ENCODE results near the gene HELLS. TPM values are rescaled to one million over a fixed set of nuclear protein-coding genes. Genes with fewer than 3 reads are reported as not detected.
"Not testable (repeated sequence)": the region's sequence is repeated elsewhere in the genome, so short reads cannot be mapped to it uniquely, and the experiment has no call there.

HELLS gene
- total and polyA plus RNA-seq, 3 donors from 2014 or later, result 13.0 to 72.8 (median 47.4) TPM

DNA sequence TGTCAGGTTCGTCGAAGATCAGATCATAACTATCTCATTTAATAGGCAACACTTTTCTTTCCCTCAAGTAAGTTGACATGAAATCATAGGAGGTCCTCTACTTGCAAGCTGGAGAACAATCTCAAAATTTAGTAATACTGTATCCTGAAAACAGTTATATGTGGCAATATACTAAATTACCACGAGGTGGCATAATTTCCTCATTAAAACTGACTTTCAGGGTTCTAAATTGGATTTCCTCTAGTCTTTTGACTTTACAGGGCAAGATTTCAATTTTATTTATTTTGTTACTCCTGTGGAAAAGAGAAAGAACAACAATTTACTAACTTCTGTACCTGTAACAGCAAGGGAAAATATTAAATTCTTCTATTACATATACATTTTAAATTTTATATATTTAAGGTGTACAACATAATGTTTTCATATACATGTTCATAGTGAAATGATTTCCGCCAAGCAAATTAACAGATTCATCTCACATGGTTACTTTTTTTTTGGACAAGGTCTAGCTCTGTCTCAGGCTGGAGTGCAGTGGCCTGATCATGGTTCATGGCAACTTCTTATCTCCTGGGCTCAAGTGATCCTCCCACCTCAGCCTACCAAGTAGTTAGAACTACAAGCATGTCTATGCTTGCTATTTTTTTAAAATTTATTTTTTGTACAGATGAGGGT lies 84.6 kb downstream of the HELLS start:
- no peaks in the 10 kb centered on the region for H3K27me3 ChIP-seq

DNA sequence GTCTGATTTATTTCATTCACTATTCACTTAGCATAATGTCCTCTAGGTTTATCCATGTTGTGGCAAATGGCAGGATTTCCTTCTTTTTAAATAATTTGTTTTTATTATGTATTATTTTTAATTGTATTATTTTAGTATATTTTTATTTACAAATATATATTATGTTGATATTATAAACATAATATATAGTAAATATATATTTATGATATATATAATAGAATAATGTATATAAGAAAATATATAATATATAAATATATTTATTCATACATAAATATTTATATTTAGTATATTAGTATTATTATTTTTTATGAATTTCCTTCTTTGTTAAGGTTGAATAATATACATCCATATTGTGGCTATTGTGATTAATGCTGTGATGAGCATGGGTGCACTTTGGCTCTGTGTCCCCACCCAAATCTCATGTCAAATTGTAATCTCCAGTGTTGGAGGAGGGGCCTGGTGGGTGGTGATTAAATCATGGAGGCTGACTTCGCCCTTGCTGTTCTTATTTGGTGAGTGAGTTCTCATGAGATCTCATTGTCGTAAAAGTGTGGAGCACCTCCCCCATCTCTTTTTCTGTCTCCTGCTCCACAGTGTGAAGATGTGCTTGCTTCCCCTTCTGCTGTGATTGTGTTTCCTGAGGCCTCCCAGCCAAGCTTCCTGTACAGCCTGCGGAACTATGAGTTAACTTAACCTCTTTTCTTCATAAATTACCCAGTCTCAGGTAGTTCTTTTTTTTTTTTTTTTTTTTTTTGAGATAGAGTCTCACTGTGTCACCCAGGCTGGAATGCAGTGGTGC lies 85.7 kb downstream of the HELLS start:
- Histone ChIP-seq H3K4me1 (no peaks in the 10 kb centered on the region), H3K27ac (no peak overlapping the region), H3K9me3 (no peaks in the 10 kb centered on the region), H3K27me3 (no peaks in the 10 kb centered on the region), H3K4me3 (no peak overlapping the region), H3K36me3 (ENCODE audit: low read depth, missing control alignments) (no peaks in the 10 kb centered on the region)
- DNase-seq, result no peak
- TF ChIP-seq POLR2A (IDR thresholded peaks at IDR 0.05), result no peak
- TF ChIP-seq, protein P1, sequence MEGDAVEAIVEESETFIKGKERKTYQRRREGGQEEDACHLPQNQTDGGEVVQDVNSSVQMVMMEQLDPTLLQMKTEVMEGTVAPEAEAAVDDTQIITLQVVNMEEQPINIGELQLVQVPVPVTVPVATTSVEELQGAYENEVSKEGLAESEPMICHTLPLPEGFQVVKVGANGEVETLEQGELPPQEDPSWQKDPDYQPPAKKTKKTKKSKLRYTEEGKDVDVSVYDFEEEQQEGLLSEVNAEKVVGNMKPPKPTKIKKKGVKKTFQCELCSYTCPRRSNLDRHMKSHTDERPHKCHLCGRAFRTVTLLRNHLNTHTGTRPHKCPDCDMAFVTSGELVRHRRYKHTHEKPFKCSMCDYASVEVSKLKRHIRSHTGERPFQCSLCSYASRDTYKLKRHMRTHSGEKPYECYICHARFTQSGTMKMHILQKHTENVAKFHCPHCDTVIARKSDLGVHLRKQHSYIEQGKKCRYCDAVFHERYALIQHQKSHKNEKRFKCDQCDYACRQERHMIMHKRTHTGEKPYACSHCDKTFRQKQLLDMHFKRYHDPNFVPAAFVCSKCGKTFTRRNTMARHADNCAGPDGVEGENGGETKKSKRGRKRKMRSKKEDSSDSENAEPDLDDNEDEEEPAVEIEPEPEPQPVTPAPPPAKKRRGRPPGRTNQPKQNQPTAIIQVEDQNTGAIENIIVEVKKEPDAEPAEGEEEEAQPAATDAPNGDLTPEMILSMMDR (IDR thresholded peaks at IDR 0.05), result no peak
- intact Hi-C loops (cut with DNase I; ENCODE audit: low total_unique reads), result no loop called here
- WGBS, 2 donors, result 71 to 86% methylated on average over 3 of the region's 3 CpGs

More for the DNA sequence above, 84.6 kb downstream of the HELLS start:
- Histone ChIP-seq H3K4me1 (no peaks in the 10 kb centered on the region), H3K4me3 (no peak overlapping the region), H3K36me3 (ENCODE audit: low read depth, missing control alignments) (no peaks in the 10 kb centered on the region), H3K27ac (no peak overlapping the region), H3K9me3 (no peaks in the 10 kb centered on the region)
- TF ChIP-seq, protein P1 (IDR thresholded peaks at IDR 0.05), result peak in 2 of 3 experiments; percentile 21 to 49
- TF ChIP-seq POLR2A (IDR thresholded peaks at IDR 0.05), result no peak
- WGBS, 2 donors, result 32 to 36% methylated on average over 4 of the region's 4 CpGs
- no peak for DNase-seq
- intact Hi-C loops (cut with DNase I; ENCODE audit: low total_unique reads), result no loop called here

DNA sequence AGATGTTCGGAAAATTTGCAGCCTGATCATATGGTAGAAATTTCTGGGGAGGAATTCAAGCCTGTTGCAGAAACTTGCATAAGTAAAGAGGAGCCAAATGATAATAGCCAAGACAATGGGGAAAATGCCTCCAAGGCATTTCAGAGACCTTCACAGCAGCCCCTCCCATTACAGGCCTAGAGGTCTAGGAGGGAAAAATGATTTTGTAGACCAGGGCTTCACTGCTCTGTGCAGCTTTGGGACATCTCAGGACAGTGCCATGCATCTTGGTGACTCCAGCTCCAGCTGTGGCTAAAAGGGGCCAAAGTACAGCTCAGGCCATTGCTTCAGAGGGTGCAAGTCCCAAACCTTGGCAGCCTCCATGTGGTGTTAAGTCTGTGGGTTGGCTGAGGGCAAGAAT lies 87.4 kb downstream of the HELLS start:
- Histone ChIP-seq H3K27ac (no peak overlapping the region), H3K4me1 (no peaks in the 10 kb centered on the region), H3K9me3 (no peaks in the 10 kb centered on the region), H3K36me3 (ENCODE audit: low read depth, missing control alignments) (no peaks in the 10 kb centered on the region), H3K4me3 (no peak overlapping the region), H3K27me3 (no peaks in the 10 kb centered on the region)
- intact Hi-C loops (cut with DNase I; ENCODE audit: low total_unique reads), result no loop called here
- no peak for TF ChIP-seq POLR2A (IDR thresholded peaks at IDR 0.05)
- TF ChIP-seq, protein P1 (IDR thresholded peaks at IDR 0.05), result no peak
- 93 to 100% methylated on average over 1 of the region's 1 CpG for WGBS, 2 donors
- no peak for DNase-seq

DNA sequence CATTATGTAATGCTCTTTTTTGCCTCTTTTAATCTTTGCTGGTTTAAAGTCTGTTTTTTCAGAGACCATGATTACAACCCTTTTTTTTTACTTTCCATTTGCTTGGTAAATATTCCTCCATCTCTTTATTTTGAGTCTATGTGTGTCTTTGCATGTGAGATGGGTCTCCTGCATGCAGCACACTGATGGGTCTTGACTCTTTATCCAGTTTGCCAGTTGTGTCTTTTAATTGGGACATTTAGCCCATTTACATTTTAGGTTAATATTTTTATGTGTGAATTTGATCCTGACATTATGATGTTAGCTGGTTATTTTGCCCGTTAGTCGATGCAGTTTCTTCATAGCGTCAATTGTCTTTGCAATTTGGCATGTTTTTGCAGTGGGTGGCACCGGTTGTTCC lies 92.5 kb downstream of the HELLS start:
- H3K36me3 ChIP-seq (ENCODE audit: low read depth, missing control alignments); H3K4me3 ChIP-seq; H3K27me3 ChIP-seq; H3K4me1 ChIP-seq; intact Hi-C loops (cut with DNase I; ENCODE audit: low total_unique reads); H3K9me3 ChIP-seq; H3K27ac ChIP-seq; DNase-seq: not testable (repeated sequence)
- 94 to 96% methylated on average over 4 of the region's 4 CpGs for WGBS, 2 donors

DNA sequence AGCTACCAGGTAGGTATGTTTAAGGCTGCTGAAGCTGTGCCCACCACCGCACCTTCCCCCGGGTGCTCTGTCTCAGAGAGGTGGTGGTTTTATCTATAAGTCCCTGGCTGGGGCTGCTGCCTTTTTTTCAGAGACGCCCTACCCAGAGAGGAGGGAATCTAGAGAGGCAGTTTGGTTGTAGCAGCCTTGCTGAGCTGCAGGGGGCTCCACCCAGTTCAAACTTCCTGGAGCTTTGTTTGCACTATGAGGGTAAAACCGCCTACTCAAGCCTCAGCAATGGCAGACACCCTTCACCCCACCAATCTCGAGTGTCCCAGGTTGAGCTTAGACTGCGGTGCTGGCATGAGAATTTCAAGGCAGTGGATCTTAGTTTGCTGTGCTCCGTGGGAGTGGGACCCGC lies 94.3 kb downstream of the HELLS start:
- H3K9me3 ChIP-seq, result no peaks in the 10 kb centered on the region
- intact Hi-C loops (cut with DNase I; ENCODE audit: low total_unique reads), result no loop called here
- H3K4me3 ChIP-seq, result no peak overlapping the region
- WGBS, 2 donors, result 60 to 82% methylated on average over 1 to 8 of the region's 8 CpGs
- no peak for TF ChIP-seq POLR2A (IDR thresholded peaks at IDR 0.05)
- TF ChIP-seq, protein P1 (IDR thresholded peaks at IDR 0.05), result no peak
- H3K27me3 ChIP-seq, result no peaks in the 10 kb centered on the region
- no peak overlapping the region for H3K27ac ChIP-seq
- H3K4me1 ChIP-seq, result no peaks in the 10 kb centered on the region
- no peak for DNase-seq
- H3K36me3 ChIP-seq (ENCODE audit: low read depth, missing control alignments), result no peaks in the 10 kb centered on the region

Data from testis (tissue), 3 donors.